HL-60 (cell line): ENCODE data around the gene PNMA6F.

ENCODE experiments used
- DNase-seq, 2 experiments: peaks; one replicate each; pipeline ENCODE4 v3.0.0-alpha.2; 2010 to 2020; ENCODE audit warnings: low read depth in 1 of 2, low spot score in 1 of 2
- H3K27ac ChIP-seq: fragments of 250-450 bp; sonication (Bioruptor Pico); replicated peaks from 2 replicates; pipeline ENCODE4 v1.5.1; 2020; ENCODE audit warnings: mild to moderate bottlenecking, moderate library complexity
- H3K27me3 ChIP-seq: fragments of 250-450 bp; sonication (Bioruptor Pico); 2 replicates; pipeline ENCODE4 v1.5.1; 2021; ENCODE audit warnings: mild to moderate bottlenecking, moderate library complexity; ENCODE audit not compliant: insufficient read depth, poor library complexity, severe bottlenecking
- H3K4me3 ChIP-seq: replicated peaks from 2 replicates; pipeline ENCODE4 v1.5.1; 2011; ENCODE audit warnings: mild to moderate bottlenecking, control low read depth, low read length; ENCODE audit not compliant: insufficient read depth
- CTCF ChIP-seq: IDR thresholded peaks from one replicate; pipeline ENCODE4 v1.5.1; 2011; ENCODE audit warnings: low read length, control low read depth, inconsistent platforms; ENCODE audit not compliant: insufficient read depth
- GABPA ChIP-seq: IDR thresholded peaks from 2 replicates; pipeline ENCODE4 v1.6.1; 2012; ENCODE audit warnings: low read depth
- POLR2AphosphoS5 ChIP-seq: IDR thresholded peaks from 2 replicates; pipeline ENCODE4 v1.6.1; 2012; ENCODE audit warnings: low read depth
- REST ChIP-seq: IDR thresholded peaks from 2 replicates; pipeline ENCODE4 v1.6.1; 2012; ENCODE audit warnings: low read depth; ENCODE audit not compliant: insufficient replicate concordance
- SPI1 ChIP-seq: IDR thresholded peaks from 2 replicates; pipeline ENCODE4 v1.6.1; 2012; ENCODE audit warnings: low read depth, mild to moderate bottlenecking, borderline replicate concordance

Gene PNMA6F

GRCh38 chrX:153312842-153313241 is 8.7 kb downstream of the PNMA6F start:
- TF ChIP-seq CTCF (no peak), POLR2AphosphoS5 (no peak), REST (no peak), SPI1 (no peak), GABPA (no peak)
- Histone ChIP-seq H3K27me3 (no peaks in the 10 kb centered on the region), H3K27ac (no peak overlapping the region), H3K4me3 (no peak overlapping the region)
- no peak for DNase-seq

GRCh38 chrX:153312041-153312440 is 9.5 kb downstream of the PNMA6F start:
- no peak for TF ChIP-seq CTCF
- TF ChIP-seq POLR2AphosphoS5, result no peak
- TF ChIP-seq SPI1, result no peak
- no peak for TF ChIP-seq GABPA
- TF ChIP-seq REST, result no peak
- no peak overlapping the region for H3K4me3 ChIP-seq
- no peaks in the 10 kb centered on the region for H3K27me3 ChIP-seq
- no peak overlapping the region for H3K27ac ChIP-seq
- DNase-seq, result no peak

- DNase-seq, result no peak
- Histone ChIP-seq H3K4me3 (no peak overlapping the region), H3K27me3 (no peaks in the 10 kb centered on the region), H3K27ac (no peak overlapping the region)
- no peak for TF ChIP-seq POLR2AphosphoS5
- no peak for TF ChIP-seq SPI1
- no peak for TF ChIP-seq GABPA
- TF ChIP-seq CTCF, result no peak
- no peak for TF ChIP-seq REST
Observed at GRCh38 chrX:153310901-153311300, 10.7 kb downstream of the PNMA6F start.
